AG09309 (cell line): Measurements from ENCODE around the gene TRIM4.
"Not testable (repeated sequence)": the region's sequence is repeated elsewhere in the genome, so short reads cannot be mapped to it uniquely, and the experiment has no call there.

Experiments
- DNase-seq: peaks from one replicate; pipeline ENCODE4 v3.0.0-alpha.2; 2010; ENCODE audit warnings: low read depth
- H3K4me3 ChIP-seq: 2 replicates; pipeline ENCODE4 v1.5.1; 2011; ENCODE audit warnings: mild to moderate bottlenecking, low read depth, low read length, moderate library complexity; ENCODE audit not compliant: control insufficient read depth
- CTCF ChIP-seq: IDR thresholded peaks from 2 replicates; pipeline ENCODE4 v1.5.1; 2011; ENCODE audit warnings: mild to moderate bottlenecking, low read depth, low read length, inconsistent platforms; ENCODE audit not compliant: insufficient read depth, control insufficient read depth; ENCODE audit errors: missing control alignments

Gene TRIM4

GRCh38 chr7:99897322-99898022 is 21.9 kb downstream of the TRIM4 start:
- DNase-seq = no peak
- no peak for TF ChIP-seq CTCF
- H3K4me3 ChIP-seq = no peak overlapping the region

- no peak overlapping the region for H3K4me3 ChIP-seq
- no peak for TF ChIP-seq CTCF
- DNase-seq = no peak
Observed at GRCh38 chr7:99894738-99895137, 24.6 kb downstream of the TRIM4 start.

GRCh38 chr7:99893280-99893679 is 26.1 kb downstream of the TRIM4 start:
- no peak for TF ChIP-seq CTCF
- no peak overlapping the region for H3K4me3 ChIP-seq
- DNase-seq = no peak

GRCh38 chr7:99890348-99890747 is 29.0 kb downstream of the TRIM4 start:
- not testable (repeated sequence) for DNase-seq, H3K4me3 ChIP-seq

- not testable (repeated sequence) for H3K4me3 ChIP-seq, DNase-seq
Observed at GRCh38 chr7:99888366-99888765, 31.0 kb downstream of the TRIM4 start.

- H3K4me3 ChIP-seq = no peak overlapping the region
- no peak for TF ChIP-seq CTCF
Observed at GRCh38 chr7:99881370-99881769, 38.0 kb downstream of the TRIM4 start.

GRCh38 chr7:99876933-99877332 is 42.4 kb downstream of the TRIM4 start, which contains the start of gene OR2AE1:
Gene OR2AE1, minus strand, starts transcription at chr7:99877033. Its CDS starts 0 bp downstream, at chr7:99877033.
- no peak for TF ChIP-seq CTCF
- no peak for DNase-seq
- H3K4me3 ChIP-seq = no peak within 1 kb of the TSS

More at GRCh38 chr7:99881370-99881769, 38.0 kb downstream of the TRIM4 start:
- DNase-seq = no peak

- TF ChIP-seq CTCF = no peak
- H3K4me3 ChIP-seq = no peak overlapping the region
- DNase-seq = no peak
Observed at GRCh38 chr7:99876491-99876890, 42.8 kb downstream of the TRIM4 start.
